GM10248 (cell line): ENCODE data around the gene GMEB1.

Experiments
- CTCF ChIA-PET: fragments of 300-600 bp; sonication (Branson Sonifier 250); formaldehyde crosslinking; extraction: SDS; loops from one replicate; lab custom pipeline; 2021; ENCODE audit warnings: antibody characterized with exemption; lab: Yijun Ruan, JAX
- POLR2A ChIA-PET: fragments of 350-650 bp; sonication (Branson Sonifier 250); formaldehyde crosslinking; extraction: SDS; loops from one replicate; lab custom pipeline; 2020; ENCODE audit warnings: antibody characterized with exemption; lab: Yijun Ruan, JAX
- DNase-seq: peaks from one replicate; pipeline ENCODE4 v3.0.0; 2012; ENCODE audit errors: extremely low spot score
- TF ChIP-seq, protein P1 (sequence below): IDR thresholded peaks from 2 replicates; pipeline ENCODE4 v1.5.1; 2012; ENCODE audit warnings: mild to moderate bottlenecking, low read depth; ENCODE audit errors: extremely low read depth, missing control alignments, control extremely low read depth

Gene GMEB1

GRCh38 chr1:28759257-28759656 is 90.7 kb downstream of the GMEB1 start:
- ChIA-PET CTCF (interaction anchor here (1.0 to 1.3 kb wide), 2 partner anchors 8 to 23 kb away, joined by 3 to 5 read pairs; partner anchors contain the start of gene YTHDF2), POLR2A (no interaction called here)
- TF ChIP-seq, protein P1, sequence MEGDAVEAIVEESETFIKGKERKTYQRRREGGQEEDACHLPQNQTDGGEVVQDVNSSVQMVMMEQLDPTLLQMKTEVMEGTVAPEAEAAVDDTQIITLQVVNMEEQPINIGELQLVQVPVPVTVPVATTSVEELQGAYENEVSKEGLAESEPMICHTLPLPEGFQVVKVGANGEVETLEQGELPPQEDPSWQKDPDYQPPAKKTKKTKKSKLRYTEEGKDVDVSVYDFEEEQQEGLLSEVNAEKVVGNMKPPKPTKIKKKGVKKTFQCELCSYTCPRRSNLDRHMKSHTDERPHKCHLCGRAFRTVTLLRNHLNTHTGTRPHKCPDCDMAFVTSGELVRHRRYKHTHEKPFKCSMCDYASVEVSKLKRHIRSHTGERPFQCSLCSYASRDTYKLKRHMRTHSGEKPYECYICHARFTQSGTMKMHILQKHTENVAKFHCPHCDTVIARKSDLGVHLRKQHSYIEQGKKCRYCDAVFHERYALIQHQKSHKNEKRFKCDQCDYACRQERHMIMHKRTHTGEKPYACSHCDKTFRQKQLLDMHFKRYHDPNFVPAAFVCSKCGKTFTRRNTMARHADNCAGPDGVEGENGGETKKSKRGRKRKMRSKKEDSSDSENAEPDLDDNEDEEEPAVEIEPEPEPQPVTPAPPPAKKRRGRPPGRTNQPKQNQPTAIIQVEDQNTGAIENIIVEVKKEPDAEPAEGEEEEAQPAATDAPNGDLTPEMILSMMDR, result no peak
- no peak for DNase-seq

DNA sequence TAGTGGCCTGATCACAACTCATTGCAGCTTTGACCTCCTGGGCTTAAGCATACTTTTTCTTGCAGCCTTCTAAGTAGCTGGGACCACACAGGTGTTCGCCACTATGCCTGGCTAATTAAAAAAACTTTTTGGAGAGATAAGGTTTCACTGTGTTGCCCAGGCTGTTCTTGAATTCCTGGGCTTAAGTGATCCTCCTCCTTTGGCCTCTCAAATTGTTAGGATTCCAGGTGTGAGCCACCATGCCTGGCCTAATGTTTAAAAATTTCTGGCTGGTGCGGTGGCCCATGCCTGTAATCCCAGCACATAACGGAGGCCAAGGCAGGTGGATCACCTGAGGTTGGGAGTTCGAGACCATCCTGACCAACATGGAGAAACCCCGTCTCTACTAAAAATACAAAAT is 92.6 kb downstream of the GMEB1 start:
- no peak for DNase-seq
- ChIA-PET CTCF (interaction anchor here (1.0 kb wide), 1 partner anchor 116 kb away, joined by 3 read pairs; no protein-coding TSS in a partner anchor), POLR2A (no interaction called here)
- TF ChIP-seq, protein P1, result no peak

DNA sequence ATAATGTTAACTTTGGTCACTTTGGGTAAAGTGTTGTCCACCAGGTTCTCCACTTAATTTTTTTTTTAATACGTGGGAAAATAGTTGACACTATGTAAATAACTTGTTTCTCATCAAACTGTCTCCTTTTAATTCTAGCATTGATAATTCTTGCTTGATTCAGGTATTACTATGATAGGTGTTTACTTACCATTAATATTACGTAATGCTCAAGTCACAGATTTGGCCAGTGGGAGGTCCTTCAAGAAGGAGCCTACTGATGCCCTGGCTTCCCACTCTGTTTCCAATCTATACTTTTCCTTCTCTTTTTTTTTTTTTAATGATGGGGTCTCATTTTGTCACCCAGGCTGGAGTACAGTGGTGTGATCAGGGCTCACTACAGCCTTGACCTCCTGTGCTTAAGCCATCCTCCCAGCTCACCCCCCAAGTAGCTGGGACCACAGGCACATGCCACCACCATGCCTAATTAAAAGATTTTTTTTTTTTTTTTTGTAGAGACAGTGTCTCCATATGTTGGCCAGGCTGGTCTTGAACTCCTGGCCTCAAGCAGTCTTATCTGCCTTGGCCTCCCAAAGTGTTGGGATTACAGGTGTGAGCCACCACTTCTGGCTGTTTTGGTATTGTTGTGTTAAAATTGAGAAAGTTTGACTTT is 98.1 kb downstream of the GMEB1 start:
- POLR2A ChIA-PET, result no interaction called here
- TF ChIP-seq, protein P1, result no peak
- DNase-seq, result no peak
- CTCF ChIA-PET, result interaction anchor here (1.1 to 2.0 kb wide), 3 partner anchors 8 to 18 kb away, joined by 3 to 6 read pairs (median 3); no protein-coding TSS in a partner anchor
